K562 (cell line): ENCODE measurements around the gene KMO. TPM values are rescaled to one million over a fixed set of nuclear protein-coding genes. Genes with fewer than 3 reads are reported as not detected.
A peak's percentile ranks its signal among the peaks of the same experiment; 100 is the strongest.

Experiments
- CBFA2T2 ChIP-seq: fragments of 450-650 bp; conservative IDR thresholded peaks from 2 replicates; pipeline ENCODE4 v1.6.1; 2017; ENCODE audit warnings: mild to moderate bottlenecking
- CCAR2 ChIP-seq: fragments of 200-400 bp; formaldehyde crosslinking; IDR thresholded peaks from 2 replicates; pipeline ENCODE4 v1.6.1; 2017; ENCODE audit warnings: mild to moderate bottlenecking, low read depth, low read length
- CCNT2 ChIP-seq: IDR thresholded peaks from 2 replicates; pipeline ENCODE4 v1.6.1; 2011; ENCODE audit warnings: borderline replicate concordance, low read depth, mild to moderate bottlenecking, moderate library complexity, mixed read lengths, low read length; ENCODE audit not compliant: insufficient read length; ENCODE audit errors: extremely low read depth
- DIDO1 ChIP-seq: fragments of 450-650 bp; IDR thresholded peaks from 2 replicates; pipeline ENCODE4 v1.6.1; 2016; ENCODE audit warnings: low read depth, missing biosample characterization, missing genetic modification characterization
- DPF2 ChIP-seq: fragments of 450-650 bp; IDR thresholded peaks from 2 replicates; pipeline ENCODE4 v1.6.1; 2016
- HCFC1 ChIP-seq: IDR thresholded peaks from 2 replicates; pipeline ENCODE4 v1.6.1; 2012; ENCODE audit warnings: low read depth, low read length, improper control_type of control experiment
- HDAC3 ChIP-seq: fragments of 450-650 bp; IDR thresholded peaks from 2 replicates; pipeline ENCODE4 v1.6.1; 2018; ENCODE audit warnings: borderline replicate concordance, mild to moderate bottlenecking, moderate library complexity; ENCODE audit not compliant: partially characterized antibody
- NBN ChIP-seq: fragments of 450-650 bp; IDR thresholded peaks from 2 replicates; pipeline ENCODE4 v1.6.1; 2016; ENCODE audit warnings: low read depth, mild to moderate bottlenecking
- NFATC3 ChIP-seq: fragments of 450-650 bp; IDR thresholded peaks from 2 replicates; pipeline ENCODE4 v1.6.1; 2017; ENCODE audit warnings: mild to moderate bottlenecking
- NFE2 ChIP-seq: IDR thresholded peaks from 2 replicates; pipeline ENCODE4 v1.6.1; 2014; ENCODE audit warnings: antibody characterized with exemption, low read depth
- NFRKB ChIP-seq: fragments of 450-650 bp; IDR thresholded peaks from 2 replicates; pipeline ENCODE4 v1.6.1; 2016; ENCODE audit warnings: low read depth
- NRF1 ChIP-seq, 2 experiments: fragments of 450-650 bp; IDR thresholded peaks in 1 of 2; conservative IDR thresholded peaks in 1 of 2; 2 replicates each; pipeline ENCODE4 v1.6.1; 2014; ENCODE audit warnings: mild to moderate bottlenecking in 2 of 2
- NUFIP1 ChIP-seq: fragments of 450-650 bp; IDR thresholded peaks from 2 replicates; pipeline ENCODE4 v1.6.1; 2018; ENCODE audit not compliant: partially characterized antibody
- PHF21A ChIP-seq: fragments of 450-650 bp; IDR thresholded peaks from 2 replicates; pipeline ENCODE4 v1.6.1; 2017; ENCODE audit warnings: low read depth, borderline replicate concordance
- SLC30A9 ChIP-seq: fragments of 250-450 bp; sonication (Bioruptor Pico); IDR thresholded peaks from 2 replicates; pipeline ENCODE4 v1.8.0; 2022; ENCODE audit warnings: mild to moderate bottlenecking, moderate library complexity
- XRCC4 ChIP-seq: IDR thresholded peaks from one replicate; pipeline ENCODE4 v1.6.1; 2011; ENCODE audit not compliant: insufficient read depth, insufficient read length; ENCODE audit errors: extremely low read depth
- ZNF121 ChIP-seq: sonication (generic); formaldehyde crosslinking; conservative IDR thresholded peaks from 2 replicates; pipeline ENCODE4 v1.8.0; 2022; ENCODE audit warnings: missing genetic modification reagents
- ZNF253 ChIP-seq: fragments of 250-450 bp; sonication (Bioruptor Pico); conservative IDR thresholded peaks from 2 replicates; pipeline ENCODE4 v1.6.1; 2021; ENCODE audit warnings: mild to moderate bottlenecking
- polyA plus RNA-seq, 8 experiments: library from polyadenylated mRNA; depleted of rRNA in 4 of 8; stranded (reverse) in 5 of 8; unstranded in 3 of 8; fragments of >200 nt; fragmentation: Nextera tagmentation in 2 of 8; fragmentation: Illumina TruSeq in 1 of 8; extraction: Ambion mirVana in 2 of 8; extraction: Trizol in 1 of 8; gene quantifications; 2 replicates each; pipeline versions ENCODE4 v1.2.1 to v1.2.3, GENCODE V29; 2011 to 2014; ENCODE audit warnings: inconsistent platforms in 1 of 8, missing spikeins in 1 of 8
- total RNA-seq, 7 experiments: library from RNA; depleted of rRNA in 6 of 7; stranded (reverse); fragments of >200 nt in 6 of 7; fragmentation: Illumina TruSeq in 2 of 7; extraction: Trizol in 2 of 7; gene quantifications; 2 replicates each; pipeline versions ENCODE4 v1.2.1 to v1.2.3, GENCODE V29; 2011 to 2021; ENCODE audit warnings: low replicate concordance in 1 of 7
- TF ChIP-seq, protein P1 (sequence below), 2 experiments: fragments of 450-650 bp; conservative IDR thresholded peaks; 2 replicates each; pipeline ENCODE4 v1.6.1; 2017; ENCODE audit warnings: mild to moderate bottlenecking in 2 of 2, moderate library complexity in 2 of 2
- TF ChIP-seq, protein P2 (sequence below): fragments of 250-450 bp; sonication (Bioruptor Pico); IDR thresholded peaks from 2 replicates; pipeline ENCODE4 v1.5.0; 2021
- TF ChIP-seq, protein P3 (sequence below): sonication (generic); formaldehyde crosslinking; IDR thresholded peaks from 2 replicates; pipeline ENCODE4 v1.8.0; 2022; ENCODE audit warnings: mild to moderate bottlenecking, missing genetic modification reagents
- TF ChIP-seq, protein P4 (sequence below): fragments of 200-800 bp; sonication (Bioruptor generic); IDR thresholded peaks from 2 replicates; pipeline ENCODE4 v1.6.1; 2017; ENCODE audit warnings: missing genetic modification characterization, missing compliant biosample characterization

KMO gene
- total and polyA plus RNA-seq, 9 of the 15 experiments (the other 6 are each of a cell fraction or from before 2014, with no cell fraction given) = 0.01 to 0.11 (median 0.01) TPM; not detected in 6

DNA sequence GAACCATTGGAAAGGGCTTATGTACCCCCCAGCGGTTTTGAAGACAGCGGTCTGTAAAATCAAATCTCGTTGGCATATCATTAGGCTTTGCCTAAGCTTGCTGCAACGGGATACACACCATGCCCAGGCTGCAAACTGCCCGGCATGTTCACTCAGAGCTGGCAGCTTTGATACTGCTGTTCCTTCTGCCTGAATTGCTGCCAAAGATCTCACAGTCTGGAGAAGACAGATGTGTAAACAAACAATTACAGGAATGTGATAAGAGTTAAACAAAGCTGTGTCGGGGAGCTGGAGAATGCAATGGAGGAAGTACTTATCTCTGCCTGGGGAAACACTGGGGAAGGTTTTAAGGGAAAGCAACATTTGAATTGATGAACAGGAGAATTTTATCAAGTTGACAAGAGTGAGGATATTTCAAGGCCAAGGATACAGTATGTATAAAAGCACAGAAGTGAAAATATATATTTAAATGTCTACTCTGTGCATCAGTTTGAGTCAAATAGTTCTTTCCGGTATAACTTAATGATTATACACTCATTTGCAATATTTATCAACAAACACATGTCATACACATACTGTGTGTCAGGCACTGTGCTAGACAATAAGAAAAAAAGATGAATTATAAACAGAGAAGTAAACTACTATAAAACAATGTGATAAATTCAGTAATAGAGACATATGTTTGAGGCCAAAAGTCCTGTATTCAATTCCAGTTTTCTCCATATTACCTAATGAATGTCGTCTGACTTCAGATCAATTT, 78.1 kb downstream of the KMO start (continued):
- TF ChIP-seq, protein P1, sequence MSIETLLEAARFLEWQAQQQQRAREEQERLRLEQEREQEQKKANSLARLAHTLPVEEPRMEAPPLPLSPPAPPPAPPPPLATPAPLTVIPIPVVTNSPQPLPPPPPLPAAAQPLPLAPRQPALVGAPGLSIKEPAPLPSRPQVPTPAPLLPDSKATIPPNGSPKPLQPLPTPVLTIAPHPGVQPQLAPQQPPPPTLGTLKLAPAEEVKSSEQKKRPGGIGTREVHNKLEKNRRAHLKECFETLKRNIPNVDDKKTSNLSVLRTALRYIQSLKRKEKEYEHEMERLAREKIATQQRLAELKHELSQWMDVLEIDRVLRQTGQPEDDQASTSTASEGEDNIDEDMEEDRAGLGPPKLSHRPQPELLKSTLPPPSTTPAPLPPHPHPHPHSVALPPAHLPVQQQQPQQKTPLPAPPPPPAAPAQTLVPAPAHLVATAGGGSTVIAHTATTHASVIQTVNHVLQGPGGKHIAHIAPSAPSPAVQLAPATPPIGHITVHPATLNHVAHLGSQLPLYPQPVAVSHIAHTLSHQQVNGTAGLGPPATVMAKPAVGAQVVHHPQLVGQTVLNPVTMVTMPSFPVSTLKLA (conservative IDR thresholded peaks at IDR 0.05) = peak in 1 of 2 experiments; percentile 21; a peak in 1 of 4 replicates
- TF ChIP-seq PHF21A = no peak
- no peak for TF ChIP-seq XRCC4
- TF ChIP-seq HCFC1 = no peak
- TF ChIP-seq NFATC3 = no peak
- peak; percentile 75 for TF ChIP-seq CCNT2
- TF ChIP-seq NFRKB = no peak
- no peak for TF ChIP-seq HDAC3
- no peak; the same call in 1 of the 2 replicates for TF ChIP-seq NBN
- peak; percentile 63; the same call in 1 of the 2 replicates for TF ChIP-seq CBFA2T2
- TF ChIP-seq NRF1 (conservative IDR thresholded peaks at IDR 0.05 in 1 of 2, IDR thresholded peaks at IDR 0.05 in 1 of 2) = no peak
- TF ChIP-seq DIDO1 (tag) = no peak
- no peak for TF ChIP-seq ZNF253 (CRISPR knock-in tag)
- no peak for TF ChIP-seq NFE2
- no peak for TF ChIP-seq CCAR2
- no peak for TF ChIP-seq SLC30A9 (CRISPR knock-in tag)
- TF ChIP-seq, protein P2, sequence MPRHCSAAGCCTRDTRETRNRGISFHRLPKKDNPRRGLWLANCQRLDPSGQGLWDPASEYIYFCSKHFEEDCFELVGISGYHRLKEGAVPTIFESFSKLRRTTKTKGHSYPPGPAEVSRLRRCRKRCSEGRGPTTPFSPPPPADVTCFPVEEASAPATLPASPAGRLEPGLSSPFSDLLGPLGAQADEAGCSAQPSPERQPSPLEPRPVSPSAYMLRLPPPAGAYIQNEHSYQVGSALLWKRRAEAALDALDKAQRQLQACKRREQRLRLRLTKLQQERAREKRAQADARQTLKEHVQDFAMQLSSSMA (CRISPR knock-in tag) = no peak
- TF ChIP-seq, protein P3, sequence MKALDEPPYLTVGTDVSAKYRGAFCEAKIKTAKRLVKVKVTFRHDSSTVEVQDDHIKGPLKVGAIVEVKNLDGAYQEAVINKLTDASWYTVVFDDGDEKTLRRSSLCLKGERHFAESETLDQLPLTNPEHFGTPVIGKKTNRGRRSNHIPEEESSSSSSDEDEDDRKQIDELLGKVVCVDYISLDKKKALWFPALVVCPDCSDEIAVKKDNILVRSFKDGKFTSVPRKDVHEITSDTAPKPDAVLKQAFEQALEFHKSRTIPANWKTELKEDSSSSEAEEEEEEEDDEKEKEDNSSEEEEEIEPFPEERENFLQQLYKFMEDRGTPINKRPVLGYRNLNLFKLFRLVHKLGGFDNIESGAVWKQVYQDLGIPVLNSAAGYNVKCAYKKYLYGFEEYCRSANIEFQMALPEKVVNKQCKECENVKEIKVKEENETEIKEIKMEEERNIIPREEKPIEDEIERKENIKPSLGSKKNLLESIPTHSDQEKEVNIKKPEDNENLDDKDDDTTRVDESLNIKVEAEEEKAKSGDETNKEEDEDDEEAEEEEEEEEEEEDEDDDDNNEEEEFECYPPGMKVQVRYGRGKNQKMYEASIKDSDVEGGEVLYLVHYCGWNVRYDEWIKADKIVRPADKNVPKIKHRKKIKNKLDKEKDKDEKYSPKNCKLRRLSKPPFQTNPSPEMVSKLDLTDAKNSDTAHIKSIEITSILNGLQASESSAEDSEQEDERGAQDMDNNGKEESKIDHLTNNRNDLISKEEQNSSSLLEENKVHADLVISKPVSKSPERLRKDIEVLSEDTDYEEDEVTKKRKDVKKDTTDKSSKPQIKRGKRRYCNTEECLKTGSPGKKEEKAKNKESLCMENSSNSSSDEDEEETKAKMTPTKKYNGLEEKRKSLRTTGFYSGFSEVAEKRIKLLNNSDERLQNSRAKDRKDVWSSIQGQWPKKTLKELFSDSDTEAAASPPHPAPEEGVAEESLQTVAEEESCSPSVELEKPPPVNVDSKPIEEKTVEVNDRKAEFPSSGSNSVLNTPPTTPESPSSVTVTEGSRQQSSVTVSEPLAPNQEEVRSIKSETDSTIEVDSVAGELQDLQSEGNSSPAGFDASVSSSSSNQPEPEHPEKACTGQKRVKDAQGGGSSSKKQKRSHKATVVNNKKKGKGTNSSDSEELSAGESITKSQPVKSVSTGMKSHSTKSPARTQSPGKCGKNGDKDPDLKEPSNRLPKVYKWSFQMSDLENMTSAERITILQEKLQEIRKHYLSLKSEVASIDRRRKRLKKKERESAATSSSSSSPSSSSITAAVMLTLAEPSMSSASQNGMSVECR (CRISPR knock-in tag) = no peak
- TF ChIP-seq, protein P4, sequence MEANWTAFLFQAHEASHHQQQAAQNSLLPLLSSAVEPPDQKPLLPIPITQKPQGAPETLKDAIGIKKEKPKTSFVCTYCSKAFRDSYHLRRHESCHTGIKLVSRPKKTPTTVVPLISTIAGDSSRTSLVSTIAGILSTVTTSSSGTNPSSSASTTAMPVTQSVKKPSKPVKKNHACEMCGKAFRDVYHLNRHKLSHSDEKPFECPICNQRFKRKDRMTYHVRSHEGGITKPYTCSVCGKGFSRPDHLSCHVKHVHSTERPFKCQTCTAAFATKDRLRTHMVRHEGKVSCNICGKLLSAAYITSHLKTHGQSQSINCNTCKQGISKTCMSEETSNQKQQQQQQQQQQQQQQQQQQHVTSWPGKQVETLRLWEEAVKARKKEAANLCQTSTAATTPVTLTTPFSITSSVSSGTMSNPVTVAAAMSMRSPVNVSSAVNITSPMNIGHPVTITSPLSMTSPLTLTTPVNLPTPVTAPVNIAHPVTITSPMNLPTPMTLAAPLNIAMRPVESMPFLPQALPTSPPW = no peak
- peak; percentile 49; the same call in 1 of the 2 replicates for TF ChIP-seq DPF2
- no peak for TF ChIP-seq NUFIP1
- no peak for TF ChIP-seq ZNF121 (CRISPR knock-in tag)
